ENCODE results near the gene BCL2. TPM values are rescaled to one million over a fixed set of nuclear protein-coding genes. Genes with fewer than 3 reads are reported as not detected.

BCL2 gene
- total RNA-seq, 1 experiment from 2014 or later: 1.5 TPM

GRCh38 chr18:63229971-63230370 is 89.6 kb downstream of the BCL2 start:
- no peaks in the 10 kb centered on the region for H3K79me2 ChIP-seq (ENCODE audit: low read length)
- intact Hi-C loops (cut with micrococcal nuclease): no loop called here
- no peak overlapping the region for H2AFZ ChIP-seq (ENCODE audit: low read length)
- no peak for DNase-seq
- no peak for ATAC-seq
- BruUV-seq (replicated peaks): no TSS peak
- H3K36me3 ChIP-seq (ENCODE audit: low read depth, low read length): no peaks in the 10 kb centered on the region
- no peaks in the 10 kb centered on the region for H4K20me1 ChIP-seq (ENCODE audit: low read length)
- H3K4me3 ChIP-seq (ENCODE audit: low read length): no peak overlapping the region
- no peak overlapping the region for H3K9ac ChIP-seq (ENCODE audit: low read length)
- no peaks in the 10 kb centered on the region for H3F3A ChIP-seq (ENCODE audit: low read length, unreplicated experiment)
- H3K27ac ChIP-seq (ENCODE audit: low read length): no peak overlapping the region
- ChIA-PET CTCF (no interaction called here), POLR2A (ENCODE audit: unreplicated experiment) (no interaction called here)
- H3K4me1 ChIP-seq (ENCODE audit: insufficient read depth, low read length): no peaks in the 10 kb centered on the region
- H3K9me2 ChIP-seq (replicated peaks; ENCODE audit: low read length): no peaks in the 10 kb centered on the region
- H3K4me2 ChIP-seq (ENCODE audit: low read length): no peak overlapping the region
- no peak for TF ChIP-seq EZH2 (IDR thresholded peaks at IDR 0.05; ENCODE audit: low read length, unreplicated experiment)
- TF ChIP-seq CTCF (conservative IDR thresholded peaks at IDR 0.05; ENCODE audit: low read depth, low read length): no peak
- TF ChIP-seq EZH2phosphoT487 (IDR thresholded peaks at IDR 0.05; ENCODE audit: borderline replicate concordance, low read length): no peak
- no peaks in the 10 kb centered on the region for H3K9me3 ChIP-seq (ENCODE audit: low read length)
- H3K27me3 ChIP-seq (ENCODE audit: low read length): no peaks in the 10 kb centered on the region

- H3K36me3 ChIP-seq (ENCODE audit: low read depth, low read length): no peaks in the 10 kb centered on the region
- no peaks in the 10 kb centered on the region for H3K4me1 ChIP-seq (ENCODE audit: insufficient read depth, low read length)
- no peaks in the 10 kb centered on the region for H3K9me2 ChIP-seq (replicated peaks; ENCODE audit: low read length)
- no peak overlapping the region for H2AFZ ChIP-seq (ENCODE audit: low read length)
- DNase-seq (no peak), ATAC-seq (no peak)
- H3K4me2 ChIP-seq (ENCODE audit: low read length): no peak overlapping the region
- CTCF ChIA-PET: no interaction called here
- peaks cover under 1% of the 10 kb centered on the region; the same call in 1 of the 2 replicates for H3K27me3 ChIP-seq (ENCODE audit: low read length)
- H3K79me2 ChIP-seq (ENCODE audit: low read length): no peaks in the 10 kb centered on the region
- POLR2A ChIA-PET (ENCODE audit: unreplicated experiment): no interaction called here
- H4K20me1 ChIP-seq (ENCODE audit: low read length): no peaks in the 10 kb centered on the region
- no peaks in the 10 kb centered on the region for H3F3A ChIP-seq (ENCODE audit: low read length, unreplicated experiment)
- no peak overlapping the region for H3K27ac ChIP-seq (ENCODE audit: low read length)
- no peak overlapping the region for H3K9ac ChIP-seq (ENCODE audit: low read length)
- H3K9me3 ChIP-seq (ENCODE audit: low read length): no peaks in the 10 kb centered on the region
- no peak for TF ChIP-seq EZH2phosphoT487 (IDR thresholded peaks at IDR 0.05; ENCODE audit: borderline replicate concordance, low read length)
- TF ChIP-seq EZH2 (IDR thresholded peaks at IDR 0.05; ENCODE audit: low read length, unreplicated experiment): no peak
- TF ChIP-seq CTCF (conservative IDR thresholded peaks at IDR 0.05; ENCODE audit: low read depth, low read length): no peak
- H3K4me3 ChIP-seq (ENCODE audit: low read length): no peak overlapping the region
- no TSS peak for BruUV-seq (replicated peaks)
- intact Hi-C loops (cut with micrococcal nuclease): no loop called here
Observed at GRCh38 chr18:63225434-63225833, 94.1 kb downstream of the BCL2 start.

- DNase-seq (no peak), ATAC-seq (no peak)
- Histone ChIP-seq H2AFZ (ENCODE audit: low read length) (no peak overlapping the region), H3K9me2 (replicated peaks; ENCODE audit: low read length) (no peaks in the 10 kb centered on the region), H3K27me3 (ENCODE audit: low read length) (peaks cover 3% of the 10 kb centered on the region; the same call in 1 of the 2 replicates), H3K36me3 (ENCODE audit: low read depth, low read length) (no peaks in the 10 kb centered on the region), H3K4me2 (ENCODE audit: low read length) (no peak overlapping the region), H4K20me1 (ENCODE audit: low read length) (no peaks in the 10 kb centered on the region), H3F3A (ENCODE audit: low read length, unreplicated experiment) (no peaks in the 10 kb centered on the region), H3K9ac (ENCODE audit: low read length) (no peak overlapping the region), H3K79me2 (ENCODE audit: low read length) (no peaks in the 10 kb centered on the region), H3K27ac (ENCODE audit: low read length) (no peak overlapping the region), H3K4me1 (ENCODE audit: insufficient read depth, low read length) (no peaks in the 10 kb centered on the region), H3K9me3 (ENCODE audit: low read length) (no peaks in the 10 kb centered on the region), H3K4me3 (ENCODE audit: low read length) (no peak overlapping the region)
- ChIA-PET POLR2A (ENCODE audit: unreplicated experiment) (no interaction called here), CTCF (no interaction called here)
- TF ChIP-seq EZH2phosphoT487 (IDR thresholded peaks at IDR 0.05; ENCODE audit: borderline replicate concordance, low read length) (no peak), CTCF (conservative IDR thresholded peaks at IDR 0.05; ENCODE audit: low read depth, low read length) (no peak), EZH2 (IDR thresholded peaks at IDR 0.05; ENCODE audit: low read length, unreplicated experiment) (no peak)
- intact Hi-C loops (cut with micrococcal nuclease): no loop called here
- BruUV-seq (replicated peaks): no TSS peak
Observed at GRCh38 chr18:63224630-63225029, 94.9 kb downstream of the BCL2 start.
